Stimulated activated CD4-positive, alpha-beta T cell treated with anti-CD3 and anti-CD28 coated beads, TNF-alpha, amount 100 ng/mL, for 24 hours (primary cell): ENCODE measurements around the gene KCMF1.

ENCODE experiments used
- DNase-seq, 3 experiments: peaks; one replicate each; pipeline ENCODE4 v3.0.0-alpha.2; 2020; ENCODE audit warnings: low read depth in 3 of 3

The KCMF1 gene

GRCh38 chr2:85022232-85022631 lies 51.3 kb downstream of the KCMF1 start:
- no peak for DNase-seq

- DNase-seq: no peak
Observed at GRCh38 chr2:85024372-85025047, 53.5 kb downstream of the KCMF1 start.

GRCh38 chr2:85032621-85033020 lies 61.7 kb downstream of the KCMF1 start:
- no peak for DNase-seq

GRCh38 chr2:85033388-85033787 lies 62.4 kb downstream of the KCMF1 start:
- no peak for DNase-seq

- no peak for DNase-seq
Observed at GRCh38 chr2:85034158-85034557, 63.2 kb downstream of the KCMF1 start.

- DNase-seq: no peak
Observed at GRCh38 chr2:85037622-85038021, 66.7 kb downstream of the KCMF1 start.

GRCh38 chr2:85042330-85042729 lies 71.4 kb downstream of the KCMF1 start:
- DNase-seq: no peak

- no peak for DNase-seq
Observed at GRCh38 chr2:85048534-85048933, 77.6 kb downstream of the KCMF1 start.

GRCh38 chr2:85049236-85049635 lies 78.3 kb downstream of the KCMF1 start:
- DNase-seq: no peak

- DNase-seq: no peak
Observed at GRCh38 chr2:85053802-85054201, 82.8 kb downstream of the KCMF1 start.

- DNase-seq: no peak
Observed at GRCh38 chr2:85057226-85057962, 86.4 kb downstream of the KCMF1 start.

GRCh38 chr2:85061896-85062295 lies 90.9 kb downstream of the KCMF1 start:
- no peak for DNase-seq

GRCh38 chr2:85062565-85062964 lies 91.6 kb downstream of the KCMF1 start:
- no peak for DNase-seq

- DNase-seq: no peak
Observed at GRCh38 chr2:85063981-85064599, 93.1 kb downstream of the KCMF1 start.

- DNase-seq: no peak
Observed at GRCh38 chr2:85064927-85065577, 94.1 kb downstream of the KCMF1 start.

- DNase-seq: no peak
Observed at GRCh38 chr2:85066006-85066740, 95.2 kb downstream of the KCMF1 start.

GRCh38 chr2:85066874-85067351 lies 96.0 kb downstream of the KCMF1 start:
- DNase-seq: peak in 1 of 3 experiments; percentile 56

- no peak for DNase-seq
Observed at GRCh38 chr2:85071096-85071495, 100.1 kb downstream of the KCMF1 start.

- DNase-seq: no peak
Observed at GRCh38 chr2:85073033-85073432, 102.1 kb downstream of the KCMF1 start.

GRCh38 chr2:85076618-85077274 lies 105.8 kb downstream of the KCMF1 start:
- no peak for DNase-seq

- DNase-seq: no peak
Observed at GRCh38 chr2:85077859-85078419, 107.0 kb downstream of the KCMF1 start.
